SK-N-SH treated with all-trans-retinoic acid at 6 μM for 48 hours (cell line): ENCODE data around the gene TEX2.

ENCODE experiments used
- BACH2 ChIP-seq: fragments of 250-450 bp; sonication (Bioruptor Pico); IDR thresholded peaks from 2 replicates; pipeline ENCODE4 v1.9.0; 2021; ENCODE audit warnings: mild to moderate bottlenecking, borderline replicate concordance
- CSDC2 ChIP-seq: fragments of 250-450 bp; sonication (Bioruptor Pico); IDR thresholded peaks from 2 replicates; pipeline ENCODE4 v1.5.0; 2020; ENCODE audit warnings: mild to moderate bottlenecking, moderate library complexity
- ESRRG ChIP-seq: fragments of 250-450 bp; sonication (Bioruptor Pico); IDR thresholded peaks from 2 replicates; pipeline ENCODE4 v1.6.1; 2021; ENCODE audit warnings: mild to moderate bottlenecking
- GLIS3 ChIP-seq: fragments of 250-450 bp; sonication (Bioruptor Pico); IDR thresholded peaks from 2 replicates; pipeline ENCODE4 v1.5.0; 2020; ENCODE audit warnings: mild to moderate bottlenecking, moderate library complexity
- PATZ1 ChIP-seq: fragments of 250-450 bp; sonication (Bioruptor Pico); IDR thresholded peaks from 2 replicates; pipeline ENCODE4 v1.8.0; 2020; ENCODE audit warnings: mild to moderate bottlenecking, moderate library complexity, borderline replicate concordance
- RARB ChIP-seq: fragments of 250-450 bp; sonication (Bioruptor Pico); IDR thresholded peaks from 2 replicates; pipeline ENCODE4 v1.8.0; 2021; ENCODE audit warnings: mild to moderate bottlenecking, moderate library complexity
- SNAI2 ChIP-seq: fragments of 250-450 bp; sonication (Bioruptor Pico); IDR thresholded peaks from 2 replicates; pipeline ENCODE4 v1.5.0; 2020; ENCODE audit warnings: mild to moderate bottlenecking, moderate library complexity
- TCF4 ChIP-seq: fragments of 250-450 bp; sonication (Bioruptor Pico); IDR thresholded peaks from 2 replicates; pipeline ENCODE4 v1.8.0; 2021; ENCODE audit warnings: mild to moderate bottlenecking, moderate library complexity, borderline replicate concordance
- ZNF565 ChIP-seq: fragments of 450-650 bp; formaldehyde crosslinking; conservative IDR thresholded peaks from 2 replicates; pipeline ENCODE4 v1.5.0; 2020; ENCODE audit warnings: low read depth, mild to moderate bottlenecking, moderate library complexity
- TF ChIP-seq, protein P1 (sequence below): fragments of 250-450 bp; sonication (Bioruptor Pico); IDR thresholded peaks from 2 replicates; pipeline ENCODE4 v1.5.0; 2020; ENCODE audit warnings: mild to moderate bottlenecking, moderate library complexity

- no peak for TF ChIP-seq CSDC2 (CRISPR knock-in tag)
- TF ChIP-seq ZNF565 (CRISPR knock-in tag): no peak
- no peak for TF ChIP-seq RARB
- no peak for TF ChIP-seq PATZ1 (CRISPR knock-in tag)
- TF ChIP-seq ESRRG (CRISPR knock-in tag): no peak
- no peak for TF ChIP-seq TCF4 (CRISPR knock-in tag)
- TF ChIP-seq SNAI2 (CRISPR knock-in tag): no peak
- TF ChIP-seq BACH2: no peak
- TF ChIP-seq GLIS3 (CRISPR knock-in tag): no peak
- TF ChIP-seq, protein P1, sequence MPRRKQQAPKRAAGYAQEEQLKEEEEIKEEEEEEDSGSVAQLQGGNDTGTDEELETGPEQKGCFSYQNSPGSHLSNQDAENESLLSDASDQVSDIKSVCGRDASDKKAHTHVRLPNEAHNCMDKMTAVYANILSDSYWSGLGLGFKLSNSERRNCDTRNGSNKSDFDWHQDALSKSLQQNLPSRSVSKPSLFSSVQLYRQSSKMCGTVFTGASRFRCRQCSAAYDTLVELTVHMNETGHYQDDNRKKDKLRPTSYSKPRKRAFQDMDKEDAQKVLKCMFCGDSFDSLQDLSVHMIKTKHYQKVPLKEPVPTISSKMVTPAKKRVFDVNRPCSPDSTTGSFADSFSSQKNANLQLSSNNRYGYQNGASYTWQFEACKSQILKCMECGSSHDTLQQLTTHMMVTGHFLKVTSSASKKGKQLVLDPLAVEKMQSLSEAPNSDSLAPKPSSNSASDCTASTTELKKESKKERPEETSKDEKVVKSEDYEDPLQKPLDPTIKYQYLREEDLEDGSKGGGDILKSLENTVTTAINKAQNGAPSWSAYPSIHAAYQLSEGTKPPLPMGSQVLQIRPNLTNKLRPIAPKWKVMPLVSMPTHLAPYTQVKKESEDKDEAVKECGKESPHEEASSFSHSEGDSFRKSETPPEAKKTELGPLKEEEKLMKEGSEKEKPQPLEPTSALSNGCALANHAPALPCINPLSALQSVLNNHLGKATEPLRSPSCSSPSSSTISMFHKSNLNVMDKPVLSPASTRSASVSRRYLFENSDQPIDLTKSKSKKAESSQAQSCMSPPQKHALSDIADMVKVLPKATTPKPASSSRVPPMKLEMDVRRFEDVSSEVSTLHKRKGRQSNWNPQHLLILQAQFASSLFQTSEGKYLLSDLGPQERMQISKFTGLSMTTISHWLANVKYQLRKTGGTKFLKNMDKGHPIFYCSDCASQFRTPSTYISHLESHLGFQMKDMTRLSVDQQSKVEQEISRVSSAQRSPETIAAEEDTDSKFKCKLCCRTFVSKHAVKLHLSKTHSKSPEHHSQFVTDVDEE (CRISPR knock-in tag): no peak
Observed at GRCh38 chr17:64232466-64233262, 30.4 kb downstream of the TEX2 start.
